Measurements from ENCODE around the gene ATP7B.
"Not testable (repeated sequence)": the region's sequence is repeated elsewhere in the genome, so short reads cannot be mapped to it uniquely, and the experiment has no call there.

The ATP7B gene

DNA sequence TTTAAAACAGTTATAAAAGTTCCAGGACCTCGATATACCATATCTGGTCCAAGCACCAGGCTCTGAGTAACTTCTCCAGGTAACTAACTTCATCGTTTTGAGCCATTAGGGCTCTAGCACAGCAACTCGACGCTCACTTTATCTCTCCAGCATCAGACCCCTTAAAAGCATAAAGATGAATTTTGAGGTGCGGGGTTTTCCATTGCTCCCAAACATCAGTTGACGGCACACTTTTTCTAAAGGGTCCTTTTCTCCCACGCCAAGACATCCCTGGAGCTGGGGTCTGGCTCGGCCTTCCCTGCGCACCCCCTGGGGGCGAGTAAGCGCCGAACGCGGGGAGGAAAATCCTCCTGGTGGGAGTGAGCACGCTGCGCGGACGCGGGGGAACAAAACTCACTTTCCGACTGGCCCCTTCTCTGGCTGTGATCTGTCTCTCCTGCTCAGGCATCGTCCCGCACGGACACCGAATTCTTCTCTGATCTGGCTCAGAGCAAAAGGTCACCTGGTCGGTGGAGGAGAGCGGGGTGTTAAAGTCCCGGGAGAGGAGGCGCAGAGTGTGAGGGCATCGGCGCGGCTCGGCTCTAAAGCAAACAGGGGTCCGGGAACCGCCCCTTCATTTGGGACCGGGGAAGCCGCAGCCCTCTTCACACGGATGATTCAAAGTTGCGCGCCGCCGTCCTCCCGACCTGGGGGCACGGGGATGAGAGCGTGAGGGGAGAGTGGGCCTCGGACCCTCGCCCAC lies at the start of gene ATP7B:
Gene ATP7B (minus strand): TSS at position 561 of the 742 bp plus-strand sequence. CDS start 113 bp downstream, at position 448.
- no peak for DNase-seq

DNA sequence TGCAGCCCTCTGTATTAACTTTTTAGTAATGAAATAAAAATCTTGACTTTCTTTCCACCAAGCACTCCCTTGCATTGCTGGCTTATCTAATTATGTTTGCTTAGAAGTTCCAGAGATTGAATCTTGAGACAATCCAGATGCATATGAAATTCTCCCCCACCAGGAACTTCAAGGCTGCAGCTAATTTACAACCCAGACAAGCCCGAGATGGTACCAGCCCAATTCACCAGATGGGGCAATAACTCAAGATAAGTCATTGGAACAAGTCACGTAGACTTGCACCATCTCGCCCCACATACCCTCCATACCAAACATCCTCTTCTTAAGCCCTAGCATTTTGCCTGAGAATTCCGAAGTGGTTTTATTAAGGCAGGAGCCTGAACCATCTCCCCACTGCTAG lies 42.2 kb upstream of the ATP7B start:
- no peak for DNase-seq

- no peak for DNase-seq
These were observed 40.1 kb upstream of the ATP7B start for GRCh38 chr13:52051400-52051799.

DNA sequence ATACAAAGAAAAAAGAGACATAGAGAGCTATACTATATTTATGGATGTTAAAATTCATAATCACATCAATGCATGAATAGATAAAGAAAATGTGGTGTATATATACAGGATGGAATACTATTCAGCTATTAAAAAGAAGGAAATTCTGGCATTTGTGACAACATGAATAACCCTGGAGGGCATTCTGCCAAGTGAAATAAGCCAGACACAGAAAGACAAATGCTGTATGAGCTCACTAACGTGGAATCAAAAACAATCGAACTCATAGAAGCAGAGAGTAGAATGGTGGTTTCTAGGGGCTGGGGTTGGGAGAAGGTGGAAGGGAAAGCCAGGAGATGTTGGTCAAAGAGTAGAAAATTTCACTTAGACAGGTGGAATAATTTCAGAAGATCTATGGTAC lies 37.3 kb upstream of the ATP7B start:
- no peak for DNase-seq

GRCh38 chr13:52047463-52047862 lies 36.2 kb upstream of the ATP7B start:
- DNase-seq: no peak

DNA sequence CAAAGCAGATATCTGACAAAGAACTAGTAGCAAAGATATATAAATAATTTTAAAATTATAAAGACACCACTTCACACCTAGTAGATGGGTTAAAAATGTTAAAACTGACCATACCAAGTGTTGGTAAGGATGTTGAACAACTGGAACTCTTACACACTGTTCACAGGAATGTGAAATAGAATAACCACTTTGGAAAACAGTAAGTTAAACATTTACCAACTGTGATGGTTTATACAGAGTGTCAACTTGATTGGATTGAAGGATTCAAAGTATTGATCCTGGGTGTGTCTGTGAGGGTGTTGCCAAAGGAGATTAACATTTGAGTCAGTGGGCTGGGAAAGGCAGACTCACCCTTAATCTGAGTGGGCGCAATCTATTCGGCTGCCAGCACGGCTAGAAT lies 32.4 kb upstream of the ATP7B start:
- DNase-seq: no peak

DNA sequence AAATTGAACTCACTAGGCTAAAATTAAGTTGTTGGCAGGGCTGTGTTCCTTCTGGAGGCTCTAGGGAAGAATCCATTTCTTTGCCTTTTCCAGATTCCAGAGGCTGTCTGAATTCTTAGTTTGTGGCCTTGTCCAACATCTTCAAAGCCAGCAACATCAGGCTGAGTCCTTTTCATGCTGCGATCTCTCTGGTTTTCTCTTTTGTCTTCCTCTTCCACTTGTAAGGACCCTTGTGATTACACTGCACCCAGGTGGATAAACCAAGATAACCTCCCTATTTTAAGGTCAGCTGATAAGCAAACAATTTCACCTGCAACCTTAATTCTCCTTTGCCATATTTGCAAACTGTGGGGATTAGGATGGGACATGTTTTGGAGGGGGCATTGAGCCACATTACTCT lies 24.8 kb upstream of the ATP7B start:
- DNase-seq: no peak

DNA sequence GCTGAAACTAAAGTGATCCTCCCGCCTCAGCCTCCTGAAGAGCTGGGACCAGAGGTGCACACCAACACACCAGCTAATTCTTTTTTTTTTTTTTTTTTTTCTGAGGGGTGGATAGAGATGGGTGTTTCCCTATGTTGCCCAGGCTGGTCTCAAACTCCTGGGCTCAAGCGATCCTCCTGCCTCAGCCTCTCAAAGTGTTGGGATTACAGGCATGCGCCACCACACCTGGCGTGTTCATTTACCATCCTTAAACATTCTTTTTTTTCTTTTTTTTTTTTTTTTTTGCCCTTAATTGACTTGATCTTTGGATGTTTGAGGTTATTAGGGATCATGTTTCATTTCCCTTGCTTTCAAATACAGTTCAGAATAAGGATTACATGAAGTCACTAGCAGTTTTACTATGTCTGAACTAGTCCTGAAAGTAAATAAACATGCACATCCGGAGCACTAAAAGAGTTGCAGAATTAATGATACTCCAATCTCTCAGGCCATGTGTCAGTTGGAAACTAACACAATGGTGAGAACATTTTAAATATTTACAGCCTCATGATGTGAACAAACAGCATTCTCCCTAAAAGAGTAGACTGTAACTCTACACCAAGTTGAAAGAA lies 23.5 kb upstream of the ATP7B start:
- DNase-seq: no peak

DNA sequence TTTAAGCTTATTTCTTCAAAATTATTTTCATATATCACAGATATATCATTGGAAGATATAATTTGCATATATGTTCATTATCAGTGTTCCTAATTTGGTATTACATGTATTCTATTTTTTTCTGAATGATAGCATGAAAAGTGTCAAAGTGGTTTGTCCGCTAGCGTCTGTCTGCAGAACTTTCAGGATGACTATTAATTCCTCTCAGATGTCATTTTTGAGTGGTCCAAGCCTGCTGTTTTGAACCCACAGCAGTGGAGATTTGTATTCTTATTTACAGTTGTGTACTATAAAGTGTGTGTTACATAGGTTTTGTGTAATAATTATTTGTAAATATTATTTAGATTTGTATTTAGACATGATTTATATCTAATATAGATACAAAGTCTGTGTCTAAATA lies 21.8 kb upstream of the ATP7B start:
- no peak for DNase-seq

GRCh38 chr13:52030401-52030800 lies 19.2 kb upstream of the ATP7B start:
- not testable (repeated sequence) for DNase-seq

- DNase-seq: peak; percentile 4
These were observed 18.3 kb upstream of the ATP7B start for GRCh38 chr13:52029569-52029968.

DNA sequence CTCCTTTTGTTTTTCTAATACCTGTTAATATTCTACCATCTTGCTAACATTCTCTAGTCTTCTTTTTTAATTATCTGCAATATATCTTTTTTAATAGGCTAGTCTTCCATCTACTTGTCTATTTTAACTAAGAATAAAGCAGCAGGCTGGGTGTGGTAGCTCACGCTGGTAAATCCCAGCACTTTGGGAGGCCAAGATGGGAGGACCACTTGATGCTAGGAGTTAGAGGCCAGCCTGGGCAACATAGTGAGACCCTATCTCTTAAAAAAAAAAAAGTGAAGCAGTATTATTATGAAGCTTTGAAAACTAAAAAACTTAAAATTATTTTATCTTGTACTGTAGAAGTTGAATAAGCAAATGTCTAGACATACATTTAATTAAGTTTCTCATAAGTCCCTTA lies 16.6 kb upstream of the ATP7B start:
- no peak for DNase-seq

DNA sequence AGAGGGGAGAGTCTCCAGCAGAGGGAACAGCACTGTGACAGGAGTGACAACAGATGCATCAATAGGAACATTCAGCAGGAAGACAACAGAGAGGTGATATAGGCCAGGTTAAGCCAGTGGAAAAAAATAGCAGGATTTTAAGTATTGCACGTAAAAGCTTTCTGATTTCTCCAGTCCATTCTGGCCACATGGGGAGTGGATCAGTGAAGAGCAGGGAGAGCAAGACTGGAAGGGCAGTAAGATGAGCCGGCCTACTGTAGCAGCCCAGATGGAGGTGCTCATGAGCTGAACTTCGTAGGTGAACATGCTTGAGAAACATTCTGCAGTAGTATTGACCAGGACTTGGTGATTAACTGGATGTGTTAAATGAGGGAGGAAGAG lies 15.0 kb upstream of the ATP7B start:
- no peak for DNase-seq

- no peak for DNase-seq
These were observed 14.4 kb upstream of the ATP7B start for GRCh38 chr13:52025475-52026245.

GRCh38 chr13:52024481-52024880 lies 13.2 kb upstream of the ATP7B start, which contains the start of gene UTP14C:
TSS of gene UTP14C (plus strand) at chr13:52024691. CDS start at chr13:52028805, 4,114 bp downstream.
- DNase-seq: no peak

- DNase-seq: no peak
These were observed 11.1 kb upstream of the ATP7B start for GRCh38 chr13:52022356-52022755.

- no peak for DNase-seq
These were observed 8.9 kb upstream of the ATP7B start for GRCh38 chr13:52020191-52020590.

GRCh38 chr13:52016296-52016695 lies 5.0 kb upstream of the ATP7B start:
- DNase-seq: no peak

GRCh38 chr13:52012512-52012836 lies 1.2 kb upstream of the ATP7B start:
- no peak for DNase-seq

GRCh38 chr13:52011632-52012511 lies 622 bp upstream of the ATP7B start, which contains the start of gene ALG11:
TSS of gene ALG11 (plus strand) at chr13:52012398. CDS start at chr13:52012419, 21 bp downstream.
- peak; percentile 85 for DNase-seq

DNA sequence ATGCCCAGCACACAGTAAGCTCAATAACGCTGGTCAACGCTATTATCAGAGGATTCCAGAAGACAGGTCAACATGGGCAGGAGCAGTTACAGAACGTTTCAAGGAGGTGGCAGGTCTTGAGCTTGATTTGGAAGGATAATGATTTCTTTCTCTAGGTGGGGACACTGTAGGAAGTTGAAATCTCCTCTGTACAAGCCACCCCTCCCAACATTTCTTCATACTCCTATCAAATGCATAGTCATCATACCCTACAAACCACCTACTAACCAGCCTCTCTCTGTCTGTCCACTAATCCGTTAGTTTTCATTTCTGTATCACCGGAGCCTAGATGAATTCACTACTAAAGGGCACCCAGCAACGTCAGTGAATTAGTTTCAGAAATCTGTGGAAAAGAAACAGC lies 1.3 kb downstream of the ATP7B start:
- DNase-seq: no peak

GRCh38 chr13:52006523-52007245 lies 4.6 kb downstream of the ATP7B start:
- no peak for DNase-seq

Measured in DMS79 treated with DMSO at 0.1 percent for 48 hours (cell line).